DND-41 (cell line): ENCODE results near the gene SEMA6B.

Experiments used
- CTCF ChIP-seq: IDR thresholded peaks from 2 replicates; pipeline ENCODE4 v1.5.1; 2012; ENCODE audit warnings: borderline replicate concordance, low read length, moderate library complexity, mild to moderate bottlenecking; ENCODE audit not compliant: poor library complexity, severe bottlenecking; ENCODE audit errors: extremely low read depth
- EZH2 ChIP-seq: IDR thresholded peaks from 3 replicates; pipeline ENCODE4 v1.6.1; 2012; ENCODE audit warnings: borderline replicate concordance, low read depth, mild to moderate bottlenecking, moderate library complexity, low read length, inconsistent platforms; ENCODE audit not compliant: severe bottlenecking

GRCh38 chr19:4529924-4530522, 29.5 kb downstream of the SEMA6B start:
- TF ChIP-seq EZH2 (no peak), CTCF (no peak)
